ENCODE results near the gene VAV3. TPM values are rescaled to one million over a fixed set of nuclear protein-coding genes. Genes with fewer than 3 reads are reported as not detected.

VAV3 gene
- total RNA-seq, 1 experiment from 2014 or later = 10.0 TPM

- no peak for TF ChIP-seq ESRRA (CRISPR knock-in tag; IDR thresholded peaks at IDR 0.05; ENCODE audit: borderline replicate concordance)
These were observed 26.5 kb upstream of the VAV3 start (continued) for GRCh38 chr1:107991371-107992066.

GRCh38 chr1:107990606-107991005, 25.6 kb upstream of the VAV3 start:
- no peak overlapping the region for H3K4me3 Mint-ChIP-seq
- TF ChIP-seq, protein P1, sequence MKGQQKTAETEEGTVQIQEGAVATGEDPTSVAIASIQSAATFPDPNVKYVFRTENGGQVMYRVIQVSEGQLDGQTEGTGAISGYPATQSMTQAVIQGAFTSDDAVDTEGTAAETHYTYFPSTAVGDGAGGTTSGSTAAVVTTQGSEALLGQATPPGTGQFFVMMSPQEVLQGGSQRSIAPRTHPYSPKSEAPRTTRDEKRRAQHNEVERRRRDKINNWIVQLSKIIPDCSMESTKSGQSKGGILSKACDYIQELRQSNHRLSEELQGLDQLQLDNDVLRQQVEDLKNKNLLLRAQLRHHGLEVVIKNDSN (CRISPR knock-in tag; IDR thresholded peaks at IDR 0.05) = no peak
- TF ChIP-seq SMAD4 (CRISPR knock-in tag; IDR thresholded peaks at IDR 0.05) (no peak), SOX15 (CRISPR knock-in tag; IDR thresholded peaks at IDR 0.05) (no peak), ZSCAN18 (CRISPR knock-in tag; IDR thresholded peaks at IDR 0.05) (no peak), FOXP1 (CRISPR knock-in tag; IDR thresholded peaks at IDR 0.05; ENCODE audit: borderline replicate concordance) (no peak), KAT7 (CRISPR knock-in tag; IDR thresholded peaks at IDR 0.05; ENCODE audit: borderline replicate concordance) (no peak), ZNF396 (CRISPR knock-in tag; IDR thresholded peaks at IDR 0.05; ENCODE audit: borderline replicate concordance) (no peak), NFYB (CRISPR knock-in tag; conservative IDR thresholded peaks at IDR 0.05; ENCODE audit: low read depth) (no peak), RELA (CRISPR knock-in tag; IDR thresholded peaks at IDR 0.05; ENCODE audit: borderline replicate concordance) (no peak), SMAD3 (CRISPR knock-in tag; IDR thresholded peaks at IDR 0.05; ENCODE audit: borderline replicate concordance) (no peak), CREB1 (CRISPR knock-in tag; IDR thresholded peaks at IDR 0.05) (no peak), TEAD4 (CRISPR knock-in tag; IDR thresholded peaks at IDR 0.05) (no peak), TP53 (CRISPR knock-in tag; IDR thresholded peaks at IDR 0.05) (no peak)
- TF ChIP-seq, protein P2, sequence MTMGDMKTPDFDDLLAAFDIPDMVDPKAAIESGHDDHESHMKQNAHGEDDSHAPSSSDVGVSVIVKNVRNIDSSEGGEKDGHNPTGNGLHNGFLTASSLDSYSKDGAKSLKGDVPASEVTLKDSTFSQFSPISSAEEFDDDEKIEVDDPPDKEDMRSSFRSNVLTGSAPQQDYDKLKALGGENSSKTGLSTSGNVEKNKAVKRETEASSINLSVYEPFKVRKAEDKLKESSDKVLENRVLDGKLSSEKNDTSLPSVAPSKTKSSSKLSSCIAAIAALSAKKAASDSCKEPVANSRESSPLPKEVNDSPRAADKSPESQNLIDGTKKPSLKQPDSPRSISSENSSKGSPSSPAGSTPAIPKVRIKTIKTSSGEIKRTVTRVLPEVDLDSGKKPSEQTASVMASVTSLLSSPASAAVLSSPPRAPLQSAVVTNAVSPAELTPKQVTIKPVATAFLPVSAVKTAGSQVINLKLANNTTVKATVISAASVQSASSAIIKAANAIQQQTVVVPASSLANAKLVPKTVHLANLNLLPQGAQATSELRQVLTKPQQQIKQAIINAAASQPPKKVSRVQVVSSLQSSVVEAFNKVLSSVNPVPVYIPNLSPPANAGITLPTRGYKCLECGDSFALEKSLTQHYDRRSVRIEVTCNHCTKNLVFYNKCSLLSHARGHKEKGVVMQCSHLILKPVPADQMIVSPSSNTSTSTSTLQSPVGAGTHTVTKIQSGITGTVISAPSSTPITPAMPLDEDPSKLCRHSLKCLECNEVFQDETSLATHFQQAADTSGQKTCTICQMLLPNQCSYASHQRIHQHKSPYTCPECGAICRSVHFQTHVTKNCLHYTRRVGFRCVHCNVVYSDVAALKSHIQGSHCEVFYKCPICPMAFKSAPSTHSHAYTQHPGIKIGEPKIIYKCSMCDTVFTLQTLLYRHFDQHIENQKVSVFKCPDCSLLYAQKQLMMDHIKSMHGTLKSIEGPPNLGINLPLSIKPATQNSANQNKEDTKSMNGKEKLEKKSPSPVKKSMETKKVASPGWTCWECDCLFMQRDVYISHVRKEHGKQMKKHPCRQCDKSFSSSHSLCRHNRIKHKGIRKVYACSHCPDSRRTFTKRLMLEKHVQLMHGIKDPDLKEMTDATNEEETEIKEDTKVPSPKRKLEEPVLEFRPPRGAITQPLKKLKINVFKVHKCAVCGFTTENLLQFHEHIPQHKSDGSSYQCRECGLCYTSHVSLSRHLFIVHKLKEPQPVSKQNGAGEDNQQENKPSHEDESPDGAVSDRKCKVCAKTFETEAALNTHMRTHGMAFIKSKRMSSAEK (CRISPR knock-in tag; IDR thresholded peaks at IDR 0.05; ENCODE audit: borderline replicate concordance) = no peak
- TF ChIP-seq, protein P3, sequence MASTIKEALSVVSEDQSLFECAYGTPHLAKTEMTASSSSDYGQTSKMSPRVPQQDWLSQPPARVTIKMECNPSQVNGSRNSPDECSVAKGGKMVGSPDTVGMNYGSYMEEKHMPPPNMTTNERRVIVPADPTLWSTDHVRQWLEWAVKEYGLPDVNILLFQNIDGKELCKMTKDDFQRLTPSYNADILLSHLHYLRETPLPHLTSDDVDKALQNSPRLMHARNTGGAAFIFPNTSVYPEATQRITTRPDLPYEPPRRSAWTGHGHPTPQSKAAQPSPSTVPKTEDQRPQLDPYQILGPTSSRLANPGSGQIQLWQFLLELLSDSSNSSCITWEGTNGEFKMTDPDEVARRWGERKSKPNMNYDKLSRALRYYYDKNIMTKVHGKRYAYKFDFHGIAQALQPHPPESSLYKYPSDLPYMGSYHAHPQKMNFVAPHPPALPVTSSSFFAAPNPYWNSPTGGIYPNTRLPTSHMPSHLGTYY (CRISPR knock-in tag; IDR thresholded peaks at IDR 0.05) = no peak
- ChIA-PET CTCF (no interaction called here), POLR2A (no interaction called here)
- H3K27ac Mint-ChIP-seq = no peak overlapping the region
- 0 out of 2 replicates have a peak, but pooled peaks cover 4% of the 10 kb centered on the region for H3K9me3 Mint-ChIP-seq
- no peak for DNase-seq (ENCODE audit: low spot score)
- ATAC-seq = no peak
- H3K4me1 Mint-ChIP-seq = no peaks in the 10 kb centered on the region
- no peaks in the 10 kb centered on the region for H3K36me3 Mint-ChIP-seq
- H3K27me3 Mint-ChIP-seq (ENCODE audit: low read depth) = no peaks in the 10 kb centered on the region

- H3K9me3 Mint-ChIP-seq = no peaks in the 10 kb centered on the region
- POLR2A ChIA-PET = no interaction called here
- ATAC-seq (no peak), DNase-seq (ENCODE audit: low spot score) (no peak)
- no peaks in the 10 kb centered on the region for H3K27me3 Mint-ChIP-seq (ENCODE audit: low read depth)
- H3K36me3 Mint-ChIP-seq = no peaks in the 10 kb centered on the region
- no peaks in the 10 kb centered on the region for H3K4me1 Mint-ChIP-seq
- H3K27ac Mint-ChIP-seq = no peak overlapping the region
- no peak overlapping the region for H3K4me3 Mint-ChIP-seq
- CTCF ChIA-PET = no interaction called here
- TF ChIP-seq GTF2I (CRISPR knock-in tag; conservative IDR thresholded peaks at IDR 0.05) (no peak), SMAD3 (CRISPR knock-in tag; IDR thresholded peaks at IDR 0.05; ENCODE audit: borderline replicate concordance) (no peak), OVOL2 (CRISPR knock-in tag; IDR thresholded peaks at IDR 0.05; ENCODE audit: borderline replicate concordance) (no peak), FOXJ3 (CRISPR knock-in tag; IDR thresholded peaks at IDR 0.05; ENCODE audit: borderline replicate concordance) (no peak), MXD4 (CRISPR knock-in tag; IDR thresholded peaks at IDR 0.05; ENCODE audit: borderline replicate concordance) (no peak)
- TF ChIP-seq, protein P4, sequence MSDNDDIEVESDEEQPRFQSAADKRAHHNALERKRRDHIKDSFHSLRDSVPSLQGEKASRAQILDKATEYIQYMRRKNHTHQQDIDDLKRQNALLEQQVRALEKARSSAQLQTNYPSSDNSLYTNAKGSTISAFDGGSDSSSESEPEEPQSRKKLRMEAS (CRISPR knock-in tag; IDR thresholded peaks at IDR 0.05) = no peak
- TF ChIP-seq, protein P5, sequence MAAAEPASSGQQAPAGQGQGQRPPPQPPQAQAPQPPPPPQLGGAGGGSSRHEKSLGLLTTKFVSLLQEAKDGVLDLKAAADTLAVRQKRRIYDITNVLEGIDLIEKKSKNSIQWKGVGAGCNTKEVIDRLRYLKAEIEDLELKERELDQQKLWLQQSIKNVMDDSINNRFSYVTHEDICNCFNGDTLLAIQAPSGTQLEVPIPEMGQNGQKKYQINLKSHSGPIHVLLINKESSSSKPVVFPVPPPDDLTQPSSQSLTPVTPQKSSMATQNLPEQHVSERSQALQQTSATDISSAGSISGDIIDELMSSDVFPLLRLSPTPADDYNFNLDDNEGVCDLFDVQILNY (CRISPR knock-in tag; IDR thresholded peaks at IDR 0.05) = no peak
- TF ChIP-seq, protein P6, sequence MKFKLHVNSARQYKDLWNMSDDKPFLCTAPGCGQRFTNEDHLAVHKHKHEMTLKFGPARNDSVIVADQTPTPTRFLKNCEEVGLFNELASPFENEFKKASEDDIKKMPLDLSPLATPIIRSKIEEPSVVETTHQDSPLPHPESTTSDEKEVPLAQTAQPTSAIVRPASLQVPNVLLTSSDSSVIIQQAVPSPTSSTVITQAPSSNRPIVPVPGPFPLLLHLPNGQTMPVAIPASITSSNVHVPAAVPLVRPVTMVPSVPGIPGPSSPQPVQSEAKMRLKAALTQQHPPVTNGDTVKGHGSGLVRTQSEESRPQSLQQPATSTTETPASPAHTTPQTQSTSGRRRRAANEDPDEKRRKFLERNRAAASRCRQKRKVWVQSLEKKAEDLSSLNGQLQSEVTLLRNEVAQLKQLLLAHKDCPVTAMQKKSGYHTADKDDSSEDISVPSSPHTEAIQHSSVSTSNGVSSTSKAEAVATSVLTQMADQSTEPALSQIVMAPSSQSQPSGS (CRISPR knock-in tag; IDR thresholded peaks at IDR 0.05; ENCODE audit: borderline replicate concordance, low read depth) = no peak
These were observed 16.3 kb upstream of the VAV3 start for GRCh38 chr1:107981277-107981676.

All from WTC11 (cell line).